TTC549 (cell line): ENCODE measurements around the gene SOCS7.
"Not testable (repeated sequence)": the region's sequence is repeated elsewhere in the genome, so short reads cannot be mapped to it uniquely, and the experiment has no call there.

ENCODE experiments used
- FAIRE-seq: peaks from 2 replicates; lab custom pipeline; 2012; peaks lifted over from hg19 to GRCh38; lab: Jason Lieb, UNC

SOCS7 gene

GRCh38 chr17:38421871-38422827 lies 70.5 kb downstream of the SOCS7 start:
- FAIRE-seq, result no peak

GRCh38 chr17:38424297-38424972 lies 72.8 kb downstream of the SOCS7 start:
- no peak for FAIRE-seq

- FAIRE-seq, result no peak
Measured at GRCh38 chr17:38425031-38425430, 73.4 kb downstream of the SOCS7 start.

GRCh38 chr17:38425744-38426143 lies 74.1 kb downstream of the SOCS7 start:
- no peak for FAIRE-seq

GRCh38 chr17:38426441-38426840 lies 74.8 kb downstream of the SOCS7 start:
- no peak for FAIRE-seq

GRCh38 chr17:38427160-38427949 lies 75.7 kb downstream of the SOCS7 start:
- no peak for FAIRE-seq

GRCh38 chr17:38428112-38428642 lies 76.5 kb downstream of the SOCS7 start, which contains the start of gene ARHGAP23:
Gene ARHGAP23 (plus strand): TSS chr17:38428464. CDS start chr17:38428486, 22 bp downstream.
- no peak for FAIRE-seq

GRCh38 chr17:38428643-38429371 lies 77.2 kb downstream of the SOCS7 start:
- FAIRE-seq, result no peak

GRCh38 chr17:38429476-38430100 lies 77.9 kb downstream of the SOCS7 start:
- FAIRE-seq, result no peak

GRCh38 chr17:38430316-38430715 lies 78.7 kb downstream of the SOCS7 start:
- no peak for FAIRE-seq

GRCh38 chr17:38430822-38431221 lies 79.2 kb downstream of the SOCS7 start:
- no peak for FAIRE-seq

- FAIRE-seq, result no peak
Measured at GRCh38 chr17:38431346-38432145, 79.9 kb downstream of the SOCS7 start.

- no peak for FAIRE-seq
Measured at GRCh38 chr17:38434178-38434665, 82.6 kb downstream of the SOCS7 start.

GRCh38 chr17:38435795-38436194 lies 84.2 kb downstream of the SOCS7 start:
- no peak for FAIRE-seq

GRCh38 chr17:38436386-38436785 lies 84.7 kb downstream of the SOCS7 start:
- FAIRE-seq, result no peak

- not testable (repeated sequence) for FAIRE-seq
Measured at GRCh38 chr17:38437313-38437712, 85.7 kb downstream of the SOCS7 start.

GRCh38 chr17:38439436-38439835 lies 87.8 kb downstream of the SOCS7 start:
- FAIRE-seq, result no peak

- no peak for FAIRE-seq
Measured at GRCh38 chr17:38440614-38441397, 89.2 kb downstream of the SOCS7 start.

GRCh38 chr17:38441429-38442061 lies 89.9 kb downstream of the SOCS7 start:
- no peak for FAIRE-seq
